Prostate gland (tissue), 2 donors: ENCODE measurements around the gene ZNRF3. TPM values are rescaled to one million over a fixed set of nuclear protein-coding genes. Genes with fewer than 3 reads are reported as not detected.

Experiments used
- DNase-seq: peaks from one replicate; pipeline ENCODE4 v3.0.0-alpha.2; 2019; ENCODE audit warnings: low spot score
- H3K27ac ChIP-seq, 2 donors: fragments of 200-600 bp; sonication (generic); 2 replicates each; pipeline ENCODE4 v1.5.1; 2017 to 2019
- H3K27me3 ChIP-seq: fragments of 200-600 bp; sonication (generic); replicated peaks from 2 replicates; pipeline ENCODE4 v1.5.1; 2019; ENCODE audit not compliant: insufficient read depth
- H3K36me3 ChIP-seq, 2 donors: fragments of 200-600 bp; sonication (generic); 1 replicate in 1 of 2; 2 replicates in 1 of 2; pipeline versions ENCODE4 v1.5.1 to v1.8.1; 2017 to 2019
- H3K4me1 ChIP-seq: fragments of 200-600 bp; sonication (generic); replicated peaks from 2 replicates; pipeline ENCODE4 v1.5.1; 2019
- H3K4me3 ChIP-seq, 2 donors: fragments of 200-600 bp; sonication (generic); 2 replicates each; pipeline ENCODE4 v1.5.1; 2017 to 2019
- H3K9me3 ChIP-seq: fragments of 200-600 bp; sonication (generic); 2 replicates; pipeline ENCODE4 v1.5.1; 2017
- POLR2A ChIP-seq: fragments of 450-650 bp; IDR thresholded peaks from one replicate; pipeline ENCODE4 v1.6.1; 2016; ENCODE audit warnings: antibody characterized with exemption, mild to moderate bottlenecking
- POLR2AphosphoS5 ChIP-seq: sonication (generic); formaldehyde crosslinking; IDR thresholded peaks from one replicate; pipeline ENCODE4 v1.6.1; 2017; ENCODE audit warnings: antibody characterized with exemption
- WGBS: methylation state at CpG from one replicate; pipeline ENCODE4 v1.1.5; 2018; 5-methylcytosine and 5-hydroxymethylcytosine counted together
- intact Hi-C: fragments of 100-400 bp; cut with DNase I; formaldehyde crosslinking; loops from one replicate; pipeline ENCODE4 v1.14.2; 2022
- total RNA-seq, 2 donors: library from RNA; depleted of rRNA; stranded (reverse); fragments of >200 nt; gene quantifications; one replicate each; pipeline ENCODE4 v1.1.0, GENCODE V29; 2016
- TF ChIP-seq, protein P1 (sequence below), 4 experiments: fragments of 200-600 bp in 2 of 4; fragments of 450-650 bp in 2 of 4; sonication (generic) in 2 of 4; IDR thresholded peaks; 1 replicate in 3 of 4; 2 replicates in 1 of 4; pipeline ENCODE4 v1.5.1; 2016 to 2019; ENCODE audit warnings: antibody characterized with exemption in 4 of 4, mild to moderate bottlenecking in 2 of 4, moderate library complexity in 2 of 4

ZNRF3 gene
- total RNA-seq, 2 donors from 2014 or later: 38.5 to 46.1 TPM

DNA sequence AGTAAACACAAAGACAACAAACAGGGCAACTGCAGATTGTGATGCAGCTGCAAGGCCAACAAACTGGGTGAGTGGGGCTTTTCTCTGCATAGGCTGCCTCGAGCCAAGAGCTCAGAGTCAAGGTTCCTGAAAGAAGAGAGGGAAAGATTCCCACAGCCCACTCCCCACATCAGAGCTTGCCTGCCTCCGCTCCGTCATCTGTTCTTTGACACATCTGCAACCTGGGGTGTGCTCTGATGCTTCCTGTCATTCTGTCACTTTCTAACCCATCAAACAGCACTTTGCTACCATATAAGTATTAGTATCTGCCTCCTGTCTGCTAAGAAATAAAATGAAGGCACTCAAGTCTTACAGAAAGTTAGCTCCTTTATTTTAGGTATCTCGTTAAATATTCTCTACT is 131.4 kb downstream of the ZNRF3 start:
- no peak overlapping the region for H3K4me3 ChIP-seq
- H3K4me1 ChIP-seq: peaks cover 4% of the 10 kb centered on the region
- 88% methylated on average over 4 of the region's 4 CpGs for WGBS
- H3K36me3 ChIP-seq: no peaks in the 10 kb centered on the region
- DNase-seq: no peak
- no peaks in the 10 kb centered on the region for H3K9me3 ChIP-seq
- H3K27ac ChIP-seq: no peak overlapping the region
- H3K27me3 ChIP-seq: no peaks in the 10 kb centered on the region
- intact Hi-C loops: no loop called here
- TF ChIP-seq, protein P1, sequence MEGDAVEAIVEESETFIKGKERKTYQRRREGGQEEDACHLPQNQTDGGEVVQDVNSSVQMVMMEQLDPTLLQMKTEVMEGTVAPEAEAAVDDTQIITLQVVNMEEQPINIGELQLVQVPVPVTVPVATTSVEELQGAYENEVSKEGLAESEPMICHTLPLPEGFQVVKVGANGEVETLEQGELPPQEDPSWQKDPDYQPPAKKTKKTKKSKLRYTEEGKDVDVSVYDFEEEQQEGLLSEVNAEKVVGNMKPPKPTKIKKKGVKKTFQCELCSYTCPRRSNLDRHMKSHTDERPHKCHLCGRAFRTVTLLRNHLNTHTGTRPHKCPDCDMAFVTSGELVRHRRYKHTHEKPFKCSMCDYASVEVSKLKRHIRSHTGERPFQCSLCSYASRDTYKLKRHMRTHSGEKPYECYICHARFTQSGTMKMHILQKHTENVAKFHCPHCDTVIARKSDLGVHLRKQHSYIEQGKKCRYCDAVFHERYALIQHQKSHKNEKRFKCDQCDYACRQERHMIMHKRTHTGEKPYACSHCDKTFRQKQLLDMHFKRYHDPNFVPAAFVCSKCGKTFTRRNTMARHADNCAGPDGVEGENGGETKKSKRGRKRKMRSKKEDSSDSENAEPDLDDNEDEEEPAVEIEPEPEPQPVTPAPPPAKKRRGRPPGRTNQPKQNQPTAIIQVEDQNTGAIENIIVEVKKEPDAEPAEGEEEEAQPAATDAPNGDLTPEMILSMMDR (IDR thresholded peaks at IDR 0.05): no peak
- no peak for TF ChIP-seq POLR2AphosphoS5
- TF ChIP-seq POLR2A: no peak

DNA sequence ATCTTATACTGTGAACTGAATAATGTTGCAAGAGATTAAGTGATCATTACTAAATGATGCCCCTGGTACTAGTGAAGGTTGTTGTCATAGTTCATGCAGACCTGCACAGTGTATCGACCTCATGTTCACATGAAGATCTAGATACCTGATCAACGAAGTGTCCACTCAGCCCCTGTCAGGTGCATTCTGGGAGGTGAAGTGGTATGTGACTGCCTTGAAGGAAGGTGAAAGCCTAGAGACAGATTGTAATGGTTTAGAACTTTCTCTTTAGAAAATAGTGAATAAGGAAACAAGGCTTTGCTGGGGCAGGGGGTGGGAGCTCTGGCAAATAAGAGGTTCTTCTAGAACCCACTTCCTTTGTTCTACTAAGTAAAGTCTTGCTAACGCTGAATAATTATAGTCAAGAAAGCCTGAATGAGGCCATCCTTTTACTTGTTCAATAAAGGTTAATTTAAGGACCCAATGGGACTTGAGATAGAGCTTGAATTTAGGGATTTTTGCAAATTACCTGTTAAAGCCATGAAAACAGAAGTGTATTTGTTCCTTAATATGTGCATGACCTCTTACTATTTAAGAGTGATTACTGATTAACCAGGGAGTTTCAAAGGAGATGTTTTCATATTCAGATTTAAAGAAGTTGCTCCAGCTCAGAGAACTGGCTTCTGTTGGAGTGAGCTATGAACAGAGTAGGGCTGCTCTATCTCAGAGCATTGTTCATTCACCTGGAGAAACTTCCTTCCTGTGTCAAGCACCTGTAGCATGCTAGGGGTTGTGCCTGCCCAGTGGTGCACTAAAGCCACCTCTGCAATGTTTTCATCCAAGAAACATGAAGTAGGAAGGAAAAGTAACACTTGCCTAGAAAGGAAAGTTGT is 132.9 kb downstream of the ZNRF3 start:
- intact Hi-C loops: no loop called here
- TF ChIP-seq POLR2A (no peak), POLR2AphosphoS5 (no peak)
- TF ChIP-seq, protein P1 (IDR thresholded peaks at IDR 0.05): no peak
- no peaks in the 10 kb centered on the region for H3K27me3 ChIP-seq
- no peak overlapping the region for H3K27ac ChIP-seq
- H3K36me3 ChIP-seq: no peaks in the 10 kb centered on the region
- no peak for DNase-seq
- no peaks in the 10 kb centered on the region for H3K9me3 ChIP-seq
- no peak overlapping the region for H3K4me3 ChIP-seq
- H3K4me1 ChIP-seq: peaks cover under 1% of the 10 kb centered on the region
- WGBS: 69% methylated on average over 3 of the region's 3 CpGs

DNA sequence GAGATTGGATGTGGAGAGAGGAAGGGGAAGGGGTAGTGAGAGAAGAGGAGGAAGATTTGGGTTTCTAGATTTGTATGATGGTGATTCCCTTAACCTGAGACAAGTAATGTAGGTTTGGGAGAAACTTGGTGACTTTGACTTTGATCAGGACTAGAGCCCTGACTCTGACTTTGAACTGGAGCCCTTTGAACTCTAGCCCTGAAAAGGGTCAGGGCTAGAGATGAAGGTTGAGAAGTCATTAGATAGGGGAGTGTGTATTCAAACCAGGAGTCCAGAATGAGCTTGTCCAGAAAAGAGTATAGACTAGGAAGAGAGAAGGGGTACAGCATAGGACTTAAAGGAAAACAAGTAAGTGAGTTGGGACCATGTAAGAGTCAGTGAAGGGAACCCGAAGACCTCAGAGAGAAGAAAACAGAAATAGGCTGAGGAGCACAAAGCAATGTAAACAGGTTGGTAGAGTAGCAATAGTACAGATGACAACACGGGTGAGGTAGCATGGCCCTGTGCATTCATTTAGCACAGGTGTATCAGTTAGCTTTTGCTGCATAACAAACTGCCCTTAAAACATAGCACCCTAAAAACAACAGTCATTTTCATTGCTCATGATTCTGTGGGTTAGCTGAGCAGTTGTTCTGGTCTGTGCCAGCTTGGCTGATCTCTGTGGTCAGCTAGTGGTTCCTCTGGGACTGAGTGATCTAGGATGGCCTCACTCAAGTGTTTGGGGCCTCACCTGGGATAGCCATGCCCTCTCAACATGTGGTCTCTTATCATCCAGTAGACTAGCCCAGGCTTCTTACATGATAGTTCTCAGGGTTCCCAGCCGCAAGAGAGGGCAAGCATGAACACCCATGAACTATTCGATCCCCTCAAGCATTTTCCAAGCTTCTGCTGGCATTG is 135.2 kb downstream of the ZNRF3 start:
- H3K4me3 ChIP-seq: no peak overlapping the region
- DNase-seq: no peak
- TF ChIP-seq POLR2AphosphoS5 (no peak), POLR2A (no peak)
- TF ChIP-seq, protein P1 (IDR thresholded peaks at IDR 0.05): no peak
- intact Hi-C loops: no loop called here
- WGBS: 98% methylated on average over 4 of the region's 4 CpGs
- H3K9me3 ChIP-seq: no peaks in the 10 kb centered on the region
- no peak overlapping the region for H3K27ac ChIP-seq
- H3K27me3 ChIP-seq: no peaks in the 10 kb centered on the region
- no peaks in the 10 kb centered on the region for H3K4me1 ChIP-seq
- no peaks in the 10 kb centered on the region for H3K36me3 ChIP-seq

DNA sequence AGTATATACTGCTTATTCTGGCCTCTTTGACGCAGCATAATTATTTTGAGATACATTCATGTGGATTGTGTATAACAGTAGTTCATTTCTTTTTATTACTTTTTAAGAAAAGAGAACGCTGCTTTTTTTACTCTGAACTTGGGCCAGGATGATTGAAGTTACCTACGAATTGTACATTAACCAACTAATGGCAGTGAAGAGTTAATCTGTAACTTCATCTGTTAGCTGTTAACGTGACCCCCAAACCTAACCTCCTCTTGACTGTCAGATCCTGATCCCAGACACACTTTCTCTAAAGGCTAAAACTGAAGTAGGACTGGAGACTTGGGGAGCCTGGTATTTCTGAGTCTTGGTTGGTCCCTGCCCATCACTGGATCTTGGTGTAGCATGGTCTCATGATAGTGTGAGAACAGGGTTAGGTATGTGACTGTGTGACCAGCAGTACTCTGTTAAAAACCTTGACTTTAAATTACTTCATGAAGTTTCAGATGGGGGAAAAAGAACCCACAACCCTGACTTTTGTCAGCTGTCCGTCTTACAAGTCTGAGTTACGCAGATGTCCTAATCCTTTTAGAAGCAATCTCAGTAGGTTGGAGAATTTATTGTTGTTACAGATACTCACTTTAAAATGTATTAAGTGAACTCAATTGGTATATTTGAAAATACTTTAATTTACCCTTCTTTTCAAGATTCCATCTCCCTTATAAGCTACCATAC is 138.9 kb downstream of the ZNRF3 start:
- H3K27ac ChIP-seq: no peak overlapping the region
- TF ChIP-seq, protein P1 (IDR thresholded peaks at IDR 0.05): no peak
- TF ChIP-seq POLR2AphosphoS5 (no peak), POLR2A (no peak)
- no peak overlapping the region for H3K4me3 ChIP-seq
- DNase-seq: no peak
- no peaks in the 10 kb centered on the region for H3K36me3 ChIP-seq
- H3K9me3 ChIP-seq: no peaks in the 10 kb centered on the region
- 71% methylated on average over 6 of the region's 6 CpGs for WGBS
- H3K4me1 ChIP-seq: no peaks in the 10 kb centered on the region
- intact Hi-C loops: no loop called here
- no peaks in the 10 kb centered on the region for H3K27me3 ChIP-seq
